ENCODE measurements around the gene LYPD4. TPM values are rescaled to one million over a fixed set of nuclear protein-coding genes. Genes with fewer than 3 reads are reported as not detected.

LYPD4 gene
- total RNA-seq, result not detected

GRCh38 chr19:41844601-41845000 lies at the start of gene LYPD4:
Gene LYPD4 (minus strand): TSS chr19:41844683. CDS start chr19:41839285, 5,398 bp downstream.
- 79% methylated on average over 30 of the region's 30 CpGs for WGBS
- H3K36me3 ChIP-seq, result no peaks in the 10 kb centered on the region
- no peak for DNase-seq (ENCODE audit: low spot score in 2 of 2)
- no peak for TF ChIP-seq EP300 (IDR thresholded peaks at IDR 0.05)
- no peak for TF ChIP-seq POLR2A (IDR thresholded peaks at IDR 0.05)
- no peak for TF ChIP-seq CTCF (IDR thresholded peaks at IDR 0.05)
- TF ChIP-seq POLR2AphosphoS5 (IDR thresholded peaks at IDR 0.05), result no peak
- peaks cover 28% of the 10 kb centered on the region for H3K27me3 ChIP-seq
- no peak within 1 kb of the TSS for H3K4me3 ChIP-seq
- H3K27ac ChIP-seq, result no peak within 1 kb of the TSS
- no peaks in the 10 kb centered on the region for H3K4me1 ChIP-seq
- H3K9me3 ChIP-seq, result no peaks in the 10 kb centered on the region

DNA sequence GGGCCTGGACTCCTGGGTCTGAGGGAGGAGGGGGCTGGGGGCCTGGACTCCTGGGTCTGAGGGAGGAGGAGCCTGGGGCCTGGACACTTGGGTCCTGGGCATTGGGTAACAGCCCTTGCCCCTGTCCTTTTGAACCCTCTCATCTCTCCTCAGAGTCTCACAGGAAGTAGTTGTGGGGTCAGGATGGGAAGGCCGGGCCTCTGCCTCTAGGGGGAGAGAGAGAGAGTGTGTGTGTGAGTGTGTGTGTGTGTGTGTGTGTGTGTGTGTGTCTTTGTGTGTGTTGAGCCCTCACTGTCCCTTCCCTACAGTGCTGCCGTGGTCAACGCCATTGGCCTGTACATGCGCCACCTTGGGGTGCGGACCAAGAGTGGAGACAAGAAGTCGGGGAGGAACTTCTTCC lies 49.4 kb upstream of the LYPD4 start:
- TF ChIP-seq CTCF (IDR thresholded peaks at IDR 0.05) (no peak), POLR2AphosphoS5 (IDR thresholded peaks at IDR 0.05) (no peak), POLR2A (IDR thresholded peaks at IDR 0.05) (no peak), EP300 (IDR thresholded peaks at IDR 0.05) (no peak)
- DNase-seq (ENCODE audit: low spot score in 2 of 2), result no peak
- H3K9me3 ChIP-seq, result no peaks in the 10 kb centered on the region
- H3K4me1 ChIP-seq, result no peaks in the 10 kb centered on the region
- H3K27me3 ChIP-seq, result no peaks in the 10 kb centered on the region
- H3K27ac ChIP-seq, result no peak overlapping the region
- 90% methylated on average over 5 of the region's 6 CpGs for WGBS
- no peak overlapping the region for H3K4me3 ChIP-seq
- H3K36me3 ChIP-seq, result peaks cover 85% of the 10 kb centered on the region

DNA sequence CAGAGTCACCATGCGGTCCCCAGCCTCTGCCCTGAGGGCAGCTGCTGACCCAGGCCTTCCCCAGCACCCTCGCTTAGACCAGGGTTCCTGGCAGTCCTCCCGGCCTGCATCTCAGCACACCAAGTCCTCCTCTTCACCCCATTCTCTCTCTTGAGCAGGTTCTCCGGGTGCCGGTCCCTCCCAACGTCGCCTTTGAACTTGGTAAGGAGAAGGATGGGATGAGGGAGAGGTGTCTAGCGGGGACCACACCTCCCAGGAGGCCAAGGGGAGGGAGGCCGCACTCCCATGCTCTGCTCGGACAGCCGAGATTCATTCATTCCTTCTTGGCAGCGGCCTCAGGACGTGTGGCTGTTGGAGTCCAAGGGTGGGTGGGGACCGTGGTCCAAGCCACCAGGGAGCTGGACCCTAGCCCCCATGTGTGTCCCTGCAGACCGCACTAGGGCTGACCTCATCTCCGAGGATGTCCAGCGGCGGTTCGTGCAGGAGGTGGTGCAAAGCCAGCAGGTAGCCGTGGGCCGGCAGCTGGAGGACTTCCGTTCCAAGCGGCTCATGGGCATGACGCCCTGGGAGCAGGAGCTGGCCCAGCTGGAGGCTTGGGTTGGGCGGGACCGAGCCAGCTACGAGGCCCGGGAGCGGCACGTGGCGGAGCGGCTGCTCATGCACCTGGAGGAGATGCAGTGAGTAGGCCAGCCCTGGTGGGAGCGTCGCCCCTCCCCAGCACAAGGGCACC lies 47.9 kb upstream of the LYPD4 start:
- no peaks in the 10 kb centered on the region for H3K9me3 ChIP-seq

GRCh38 chr19:41890936-41891335 lies 46.5 kb upstream of the LYPD4 start:
- WGBS, result 96% methylated on average over 4 of the region's 4 CpGs
- Histone ChIP-seq H3K36me3 (peaks cover 68% of the 10 kb centered on the region), H3K4me1 (peaks cover 19% of the 10 kb centered on the region), H3K9me3 (no peaks in the 10 kb centered on the region), H3K27me3 (no peaks in the 10 kb centered on the region), H3K4me3 (no peak overlapping the region), H3K27ac (no peak overlapping the region)
- TF ChIP-seq POLR2A (IDR thresholded peaks at IDR 0.05) (no peak), EP300 (IDR thresholded peaks at IDR 0.05) (no peak), POLR2AphosphoS5 (IDR thresholded peaks at IDR 0.05) (no peak), CTCF (IDR thresholded peaks at IDR 0.05) (no peak)
- no peak for DNase-seq (ENCODE audit: low spot score in 2 of 2)

More for the DNA sequence above, 47.9 kb upstream of the LYPD4 start:
- H3K36me3 ChIP-seq, result peaks cover 82% of the 10 kb centered on the region
- no peak overlapping the region for H3K4me3 ChIP-seq
- H3K4me1 ChIP-seq, result peaks cover 5% of the 10 kb centered on the region
- no peak overlapping the region for H3K27ac ChIP-seq
- H3K27me3 ChIP-seq, result no peaks in the 10 kb centered on the region
- no peak for DNase-seq (ENCODE audit: low spot score in 2 of 2)
- no peak for TF ChIP-seq CTCF (IDR thresholded peaks at IDR 0.05)
- no peak for TF ChIP-seq POLR2AphosphoS5 (IDR thresholded peaks at IDR 0.05)
- TF ChIP-seq EP300 (IDR thresholded peaks at IDR 0.05), result no peak
- no peak for TF ChIP-seq POLR2A (IDR thresholded peaks at IDR 0.05)
- WGBS, result 86% methylated on average over 11 of the region's 34 CpGs

DNA sequence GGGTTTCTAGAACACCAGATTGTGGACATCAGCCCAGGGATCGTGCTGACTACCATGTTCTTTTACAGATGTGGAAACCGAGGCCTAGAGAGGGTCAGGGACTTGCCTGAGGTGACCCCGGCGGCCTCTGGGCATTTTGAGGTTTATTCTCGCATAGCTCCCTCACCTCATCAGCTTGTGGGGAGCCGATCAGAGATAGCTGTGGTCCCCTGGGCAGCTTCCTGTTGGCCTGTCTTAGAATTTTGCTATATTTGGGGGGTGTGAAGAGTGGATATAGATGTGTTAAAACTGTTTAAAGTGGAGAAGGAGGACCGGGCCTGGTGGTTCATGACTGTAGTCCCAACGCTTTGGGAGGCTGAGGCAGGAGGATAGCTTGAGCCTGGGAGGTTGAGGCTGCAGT lies 45.4 kb upstream of the LYPD4 start:
- no peak for DNase-seq (ENCODE audit: low spot score in 2 of 2)
- peaks cover 58% of the 10 kb centered on the region for H3K36me3 ChIP-seq
- no peaks in the 10 kb centered on the region for H3K27me3 ChIP-seq
- TF ChIP-seq EP300 (IDR thresholded peaks at IDR 0.05) (no peak), POLR2AphosphoS5 (IDR thresholded peaks at IDR 0.05) (no peak), CTCF (IDR thresholded peaks at IDR 0.05) (no peak), POLR2A (IDR thresholded peaks at IDR 0.05) (no peak)
- peaks cover 28% of the 10 kb centered on the region for H3K4me1 ChIP-seq
- no peaks in the 10 kb centered on the region for H3K9me3 ChIP-seq
- H3K4me3 ChIP-seq, result no peak overlapping the region
- 97% methylated on average over 8 of the region's 8 CpGs for WGBS
- no peak overlapping the region for H3K27ac ChIP-seq
